Measurements from ENCODE around the gene OR5D16. TPM values are rescaled to one million over a fixed set of nuclear protein-coding genes. Genes with fewer than 3 reads are reported as not detected.

The OR5D16 gene
- total RNA-seq = not detected

DNA sequence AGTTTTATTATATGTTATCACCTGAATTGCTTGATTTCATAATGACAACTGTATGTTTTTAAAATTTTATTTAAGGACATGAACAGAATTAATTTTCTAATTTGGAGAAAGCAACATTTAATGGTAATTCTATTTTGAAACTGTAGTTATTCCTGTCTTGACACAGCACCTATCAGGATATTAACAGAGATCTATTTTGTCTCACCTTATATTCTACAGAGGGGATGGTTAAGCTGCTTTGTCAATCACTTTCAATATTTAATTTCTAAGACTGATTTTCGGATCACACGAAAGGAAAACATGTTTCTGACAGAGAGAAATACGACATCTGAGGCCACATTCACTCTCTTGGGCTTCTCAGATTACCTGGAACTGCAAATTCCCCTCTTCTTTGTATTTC lies at the start of gene OR5D16:
Gene OR5D16, plus strand, starts transcription at position 301 of the 400 bp plus-strand sequence. Its CDS starts 0 bp downstream, at position 301.

GRCh38 chr11:55795256-55795655 lies 43.3 kb upstream of the OR5D16 start, which contains the start of gene OR5D14:
Gene OR5D14 (plus strand): TSS chr11:55795556. CDS start chr11:55795556, 0 bp downstream.

GRCh38 chr11:55811067-55811466 lies 27.5 kb upstream of the OR5D16 start, which contains the start of gene OR5L1:
Gene OR5L1 (plus strand): TSS chr11:55811367. CDS start chr11:55811467, 100 bp downstream.

GRCh38 chr11:55819330-55819729 lies 19.2 kb upstream of the OR5D16 start, which contains the start of gene OR5D18:
Gene OR5D18 (plus strand): TSS chr11:55819630. CDS start chr11:55819630, 0 bp downstream.

DNA sequence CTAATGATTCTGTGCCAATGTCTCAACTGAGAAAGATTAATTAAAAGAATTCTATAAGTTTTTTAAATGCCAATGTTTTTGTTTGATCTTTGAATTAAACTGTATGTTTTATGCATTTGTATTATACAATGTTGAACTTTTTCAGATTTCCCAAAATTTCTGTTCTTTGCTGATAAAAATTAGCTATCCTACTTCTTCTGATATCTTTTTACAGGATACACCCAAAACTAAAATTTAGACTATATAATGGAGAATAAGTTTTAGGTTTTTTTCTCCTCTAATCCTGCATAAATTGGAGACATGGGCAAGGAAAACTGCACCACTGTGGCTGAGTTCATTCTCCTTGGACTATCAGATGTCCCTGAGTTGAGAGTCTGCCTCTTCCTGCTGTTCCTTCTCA lies 11.6 kb upstream of the OR5D16 start, which contains the start of gene OR5L2:
Gene OR5L2, plus strand, starts transcription at position 301 of the 400 bp plus-strand sequence. Its CDS starts 0 bp downstream, at position 301.

GRCh38 chr11:55882997-55883396 lies 44.4 kb downstream of the OR5D16 start, which contains the start of gene TRIM51:
Gene TRIM51 (plus strand): TSS chr11:55883297. CDS start chr11:55885429, 2,132 bp downstream.

Small RNA genes lying within 50 kb of the gene (small RNA-seq; reads per million reads assigned to genes)
- gene AC036111.3 (ENCODE audit: low replicate concordance) = not detected

Other genes with a start within 250 kb of the OR5D16 start
- not detected for gene OR4C11, start 231.1 kb upstream of the OR5D16 start, total RNA-seq
- not detected for gene OR4P4, start 203.6 kb upstream of the OR5D16 start, total RNA-seq
- gene OR4S2, start 190.4 kb upstream of the OR5D16 start, total RNA-seq = not detected
- not detected for gene OR4C6, start 176.6 kb upstream of the OR5D16 start, total RNA-seq
- not detected for gene OR5D13, start 65.3 kb upstream of the OR5D16 start, total RNA-seq
- not detected for gene OR5D14, start 43.2 kb upstream of the OR5D16 start, total RNA-seq
- gene OR5L1, start 27.4 kb upstream of the OR5D16 start, total RNA-seq = not detected
- not detected for gene OR5D18, start 19.1 kb upstream of the OR5D16 start, total RNA-seq
- gene OR5L2, start 11.5 kb upstream of the OR5D16 start, total RNA-seq = not detected
- gene TRIM51, start 44.5 kb downstream of the OR5D16 start, total RNA-seq = not detected
- not detected for gene OR5W2, start 75.8 kb downstream of the OR5D16 start, total RNA-seq
- gene OR5I1, start 97.6 kb downstream of the OR5D16 start, total RNA-seq = not detected
- not detected for gene OR10AG1, start 131.2 kb downstream of the OR5D16 start, total RNA-seq
- not detected for gene OR5F1, start 155.9 kb downstream of the OR5D16 start, total RNA-seq
- gene OR5AS1, start 188.9 kb downstream of the OR5D16 start, total RNA-seq = not detected